Muscle of leg (tissue), 11 donors: ENCODE measurements around the gene TPCN1. TPM values are rescaled to one million over a fixed set of nuclear protein-coding genes. Genes with fewer than 3 reads are reported as not detected.

ENCODE experiments used
- DNase-seq: peaks from one replicate; pipeline ENCODE4 v3.0.0; 2013
- H3K27ac ChIP-seq: one replicate; pipeline ENCODE4 v1.5.1; 2013; ENCODE audit warnings: mild to moderate bottlenecking, low read length, control low read depth
- H3K27me3 ChIP-seq: one replicate; pipeline ENCODE4 v1.6.1; 2013; ENCODE audit warnings: low read length; ENCODE audit not compliant: control insufficient read depth, insufficient read depth
- H3K36me3 ChIP-seq: one replicate; pipeline ENCODE4 v1.6.1; 2013; ENCODE audit warnings: low read length; ENCODE audit not compliant: control insufficient read depth, insufficient read depth
- H3K4me1 ChIP-seq: one replicate; pipeline ENCODE4 v1.6.1; 2013; ENCODE audit warnings: low read length; ENCODE audit not compliant: control insufficient read depth, insufficient read depth
- H3K4me3 ChIP-seq: one replicate; pipeline ENCODE4 v1.5.1; 2013; ENCODE audit warnings: low read length, control low read depth
- H3K9me3 ChIP-seq: replicated peaks from 2 replicates; pipeline ENCODE4 v1.6.1; 2013; ENCODE audit warnings: low read depth, low read length; ENCODE audit not compliant: control insufficient read depth
- WGBS: methylation state at CpG from one replicate; pipeline ENCODE4 v1.1.5; 2013; ENCODE audit warnings: missing lambda C conversion rate; ENCODE audit not compliant: insufficient coverage; 5-methylcytosine and 5-hydroxymethylcytosine counted together
- polyA plus RNA-seq, 8 donors: library from polyadenylated mRNA; unstranded; fragments of 120-200 nt; gene quantifications; one replicate each; pipeline versions ENCODE4 v1.2.1 to v1.2.3, GENCODE V29; 2013; ENCODE audit warnings: inconsistent platforms in 1 of 8, low replicate concordance in 1 of 8; ENCODE audit not compliant: insufficient read length in 8 of 8, insufficient read depth in 1 of 8
- total RNA-seq: library from RNA; stranded (reverse); fragments of 120-200 nt; gene quantifications from one replicate; pipeline ENCODE4 v1.2.4, GENCODE V29; 2013

The TPCN1 gene
- total and polyA plus RNA-seq, 9 donors = 17.1 to 46.1 (median 31.4) TPM

DNA sequence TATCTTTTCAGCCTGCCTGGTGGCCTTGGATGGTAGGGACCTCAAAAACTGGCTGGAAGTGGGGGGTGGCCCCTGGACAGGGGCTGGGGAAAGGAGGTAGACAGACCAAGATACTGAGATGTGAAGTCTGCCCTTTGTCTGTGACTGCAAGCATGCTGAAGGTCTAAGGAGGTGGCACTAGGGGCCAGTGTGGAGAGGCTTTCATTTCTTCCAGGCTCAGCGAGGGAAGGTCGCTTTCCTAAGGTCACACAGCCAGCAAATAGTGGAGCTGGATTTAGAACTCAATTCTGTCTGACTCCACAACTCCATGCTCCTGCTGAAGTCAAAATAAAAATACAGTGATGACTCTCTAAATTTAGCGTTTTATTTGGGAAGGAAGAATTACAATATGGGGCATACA is 125.8 kb downstream of the TPCN1 start:
- 60% methylated on average over 1 of the region's 3 CpGs for WGBS
- no peak for DNase-seq

DNA sequence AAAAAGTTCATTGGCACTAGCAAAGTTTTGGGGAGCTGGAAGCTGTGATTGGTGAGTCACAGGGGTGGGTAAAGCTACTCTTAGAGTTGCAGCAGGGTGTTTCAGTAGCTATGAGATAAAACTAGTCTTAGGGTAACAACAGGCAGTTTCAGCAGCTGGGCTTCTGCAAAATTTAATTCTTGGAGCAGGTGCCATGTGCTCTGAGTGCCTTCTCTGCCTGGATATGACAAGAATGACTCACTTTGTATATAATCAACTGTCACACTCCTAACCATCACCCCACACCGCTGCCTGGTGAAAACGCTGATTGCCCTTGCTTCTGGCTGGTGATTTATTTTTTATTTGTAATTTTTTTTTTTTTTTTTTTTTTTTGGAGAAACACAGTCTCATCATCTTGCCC is 126.6 kb downstream of the TPCN1 start:
- H3K4me3 ChIP-seq = no peak overlapping the region
- no peaks in the 10 kb centered on the region for H3K36me3 ChIP-seq
- no peak for DNase-seq
- H3K27ac ChIP-seq = no peak overlapping the region
- peaks cover 4% of the 10 kb centered on the region for H3K27me3 ChIP-seq
- H3K4me1 ChIP-seq = no peaks in the 10 kb centered on the region
- WGBS = no CpG with 5 or more reads among the region's 2 CpGs
- H3K9me3 ChIP-seq = no peaks in the 10 kb centered on the region

More for the DNA sequence above, 125.8 kb downstream of the TPCN1 start:
- H3K4me1 ChIP-seq = no peaks in the 10 kb centered on the region
- H3K36me3 ChIP-seq = no peaks in the 10 kb centered on the region
- peaks cover 4% of the 10 kb centered on the region for H3K27me3 ChIP-seq
- H3K9me3 ChIP-seq = no peaks in the 10 kb centered on the region
- no peak overlapping the region for H3K4me3 ChIP-seq
- no peak overlapping the region for H3K27ac ChIP-seq

Other genes starting within 250 kb of the TPCN1 start
- gene OAS2, start 242.9 kb upstream of the TPCN1 start, total RNA-seq = 1.8 TPM
- 1 to 10 TPM; 1.1 to 2.9 (median 2.3) TPM for gene OAS2, start 242.9 kb upstream of the TPCN1 start, polyA plus RNA-seq
- 2.2 TPM for gene DTX1, start 164.7 kb upstream of the TPCN1 start, total RNA-seq
- 1 to 10 TPM; 1.7 to 5.4 (median 3.7) TPM for gene DTX1, start 164.7 kb upstream of the TPCN1 start, polyA plus RNA-seq
- 0.04 TPM for gene RASAL1, start 85.7 kb upstream of the TPCN1 start, total RNA-seq
- under 1 TPM in 6 of 8 donors, not detected in 2; 0.04 to 0.17 (median 0.09) TPM for gene RASAL1, start 85.7 kb upstream of the TPCN1 start, polyA plus RNA-seq
- not detected for gene CFAP73, start 71.7 kb upstream of the TPCN1 start, total RNA-seq
- under 1 TPM in 6 of 8 donors, not detected in 2; 0.16 to 0.47 (median 0.18) TPM for gene CFAP73, start 71.7 kb upstream of the TPCN1 start, polyA plus RNA-seq
- gene DDX54, start 36.0 kb upstream of the TPCN1 start, total RNA-seq = 20.7 TPM
- 10 to 100 TPM; 63.1 to 80.8 (median 73.2) TPM for gene DDX54, start 36.0 kb upstream of the TPCN1 start, polyA plus RNA-seq
- gene RITA1, start 35.7 kb upstream of the TPCN1 start, total RNA-seq = 12.7 TPM
- gene RITA1, start 35.7 kb upstream of the TPCN1 start, polyA plus RNA-seq = 10 to 100 TPM in 4 of 8 donors, 1 to 10 TPM in 4; 9.3 to 11.7 (median 10.0) TPM
- gene SLC8B1, start 113.6 kb downstream of the TPCN1 start, total RNA-seq = 8.0 TPM
- 10 to 100 TPM in 7 of 8 donors, 1 to 10 TPM in 1; 9.6 to 24.2 (median 13.5) TPM for gene SLC8B1, start 113.6 kb downstream of the TPCN1 start, polyA plus RNA-seq
- gene PLBD2, start 137.1 kb downstream of the TPCN1 start, total RNA-seq = 5.4 TPM
- gene PLBD2, start 137.1 kb downstream of the TPCN1 start, polyA plus RNA-seq = 10 to 100 TPM; 10.1 to 15.4 (median 14.0) TPM
- gene SDS, start 182.4 kb downstream of the TPCN1 start, total RNA-seq = not detected
- gene SDS, start 182.4 kb downstream of the TPCN1 start, polyA plus RNA-seq = under 1 TPM in 5 of 8 donors, not detected in 3; 0.09 to 0.32 (median 0.13) TPM
- 0.53 TPM for gene SDSL, start 200.9 kb downstream of the TPCN1 start, total RNA-seq
- 1 to 10 TPM in 6 of 8 donors, under 1 TPM in 2; 0.73 to 3.3 (median 1.3) TPM for gene SDSL, start 200.9 kb downstream of the TPCN1 start, polyA plus RNA-seq